Neutrophil (primary cell): ENCODE measurements around the gene LILRB5.
"Not testable (repeated sequence)": the region's sequence is repeated elsewhere in the genome, so short reads cannot be mapped to it uniquely, and the experiment has no call there.

ENCODE experiments used
- H3K27ac ChIP-seq: fragments of 200-600 bp; sonication (generic); 2 replicates; pipeline ENCODE4 v1.5.1; 2016; ENCODE audit warnings: mild to moderate bottlenecking, moderate library complexity
- H3K27me3 ChIP-seq: fragments of 200-600 bp; sonication (generic); 2 replicates; pipeline ENCODE4 v1.6.0; 2016; ENCODE audit warnings: mild to moderate bottlenecking
- H3K36me3 ChIP-seq: fragments of 200-600 bp; sonication (generic); 2 replicates; pipeline ENCODE4 v1.5.1; 2017
- H3K4me1 ChIP-seq, 2 experiments: fragments of 200-600 bp in 1 of 2; sonication (generic) in 1 of 2; 1 replicate in 1 of 2; 2 replicates in 1 of 2; pipeline versions ENCODE4 v1.5.1 to v1.6.1; 2013 to 2016; ENCODE audit warnings: low read depth in 1 of 2, low read length in 1 of 2, mild to moderate bottlenecking in 1 of 2, moderate library complexity in 1 of 2; ENCODE audit not compliant: control insufficient read depth in 1 of 2, insufficient read depth in 1 of 2
- H3K4me3 ChIP-seq, 2 experiments: fragments of 200-600 bp in 1 of 2; sonication (generic) in 1 of 2; 1 replicate in 1 of 2; 2 replicates in 1 of 2; pipeline ENCODE4 v1.5.1; 2013 to 2016; ENCODE audit warnings: low read depth in 1 of 2, low read length in 1 of 2, mild to moderate bottlenecking in 1 of 2, moderate library complexity in 1 of 2
- H3K9me3 ChIP-seq: fragments of 200-600 bp; sonication (generic); 2 replicates; pipeline ENCODE4 v1.5.1; 2016
- CTCF ChIP-seq: fragments of 200-600 bp; sonication (generic); IDR thresholded peaks from 2 replicates; pipeline ENCODE4 v1.5.1; 2016; ENCODE audit warnings: antibody characterized with exemption

The LILRB5 gene

GRCh38 chr19:54216869-54217268 is 40.2 kb downstream of the LILRB5 start:
- H3K27me3 ChIP-seq, result no peaks in the 10 kb centered on the region
- no peaks in the 10 kb centered on the region for H3K9me3 ChIP-seq
- peaks cover 63% of the 10 kb centered on the region for H3K36me3 ChIP-seq
- peak overlapping the region; percentile 79 for H3K27ac ChIP-seq
- peaks cover 61 to 76% of the 10 kb centered on the region in 2 experiments for H3K4me1 ChIP-seq
- no peak for TF ChIP-seq CTCF
- no peak overlapping the region for H3K4me3 ChIP-seq

GRCh38 chr19:54214734-54215133 is 42.3 kb downstream of the LILRB5 start:
- Histone ChIP-seq H3K4me1 (peaks cover 67 to 85% of the 10 kb centered on the region in 2 experiments), H3K36me3 (peaks cover 48% of the 10 kb centered on the region), H3K27ac (peak overlapping the region; percentile 79)
- not testable (repeated sequence) for H3K9me3 ChIP-seq, H3K4me3 ChIP-seq, H3K27me3 ChIP-seq

- peak overlapping the region; percentile 31 for H3K27ac ChIP-seq
- H3K4me1 ChIP-seq, result peaks cover 67 to 85% of the 10 kb centered on the region in 2 experiments
- not testable (repeated sequence) for H3K9me3 ChIP-seq, H3K27me3 ChIP-seq, H3K4me3 ChIP-seq
- H3K36me3 ChIP-seq, result peaks cover 42% of the 10 kb centered on the region
Measured at GRCh38 chr19:54214217-54214616, 42.9 kb downstream of the LILRB5 start.

- Histone ChIP-seq H3K27ac (peak overlapping the region; percentile 93), H3K27me3 (no peaks in the 10 kb centered on the region), H3K4me3 (peak overlapping the region; percentile 59 to 87), H3K4me1 (peaks cover 82 to 88% of the 10 kb centered on the region in 2 experiments), H3K36me3 (peaks cover 28% of the 10 kb centered on the region), H3K9me3 (no peaks in the 10 kb centered on the region)
- TF ChIP-seq CTCF, result no peak
Measured at GRCh38 chr19:54211235-54211634, 45.8 kb downstream of the LILRB5 start.

GRCh38 chr19:54209811-54210494 is 47.1 kb downstream of the LILRB5 start:
- peaks cover 84 to 90% of the 10 kb centered on the region in 2 experiments for H3K4me1 ChIP-seq
- peak overlapping the region; percentile 59 to 87 for H3K4me3 ChIP-seq

GRCh38 chr19:54209058-54209810 is 47.8 kb downstream of the LILRB5 start:
- Histone ChIP-seq H3K27ac (peak overlapping the region; percentile 93), H3K4me3 (peak overlapping the region; percentile 59 to 87), H3K4me1 (peaks cover 88 to 95% of the 10 kb centered on the region in 2 experiments), H3K36me3 (peaks cover 36% of the 10 kb centered on the region), H3K27me3 (no peaks in the 10 kb centered on the region), H3K9me3 (no peaks in the 10 kb centered on the region)
- TF ChIP-seq CTCF, result no peak

More at GRCh38 chr19:54209811-54210494, 47.1 kb downstream of the LILRB5 start:
- Histone ChIP-seq H3K36me3 (peaks cover 28% of the 10 kb centered on the region), H3K9me3 (no peaks in the 10 kb centered on the region), H3K27ac (peak overlapping the region; percentile 93), H3K27me3 (no peaks in the 10 kb centered on the region)
- no peak for TF ChIP-seq CTCF
